Activated CD8-positive, alpha-beta T cell treated with anti-CD3 and anti-CD28 coated beads for 36 hours (primary cell): ENCODE data around the gene NEK2. TPM values are rescaled to one million over a fixed set of nuclear protein-coding genes. Genes with fewer than 3 reads are reported as not detected.
"Not testable (repeated sequence)": the region's sequence is repeated elsewhere in the genome, so short reads cannot be mapped to it uniquely, and the experiment has no call there.

Experiments
- ATAC-seq: fragments of 200-7000 bp; cut with Tn5 transposase; one replicate; pipeline ENCODE4 v1.10.0; 2021; ENCODE audit warnings: mild to moderate bottlenecking, moderate library complexity
- CTCF ChIA-PET: fragments of 350-600 bp; sonication (Branson Sonifier 250); formaldehyde crosslinking; loops from one replicate; lab custom pipeline; 2021; ENCODE audit warnings: antibody characterized with exemption; lab: Charles Lee
- POLR2A ChIA-PET: fragments of 350-600 bp; sonication (Branson Sonifier 250); formaldehyde crosslinking; loops from one replicate; lab custom pipeline; 2021; ENCODE audit warnings: antibody characterized with exemption; lab: Charles Lee
- DNase-seq: peaks from one replicate; pipeline ENCODE4 v3.0.0-alpha.2; 2020
- H3K27ac Mint-ChIP-seq: one replicate; pipeline ENCODE4 v1.8.0; 2021; ENCODE audit warnings: mild to moderate bottlenecking, mixed read lengths
- H3K27me3 Mint-ChIP-seq: one replicate; pipeline ENCODE4 v1.8.0; 2021; ENCODE audit warnings: mixed read lengths
- H3K36me3 Mint-ChIP-seq: one replicate; pipeline ENCODE4 v1.8.0; 2021; ENCODE audit warnings: low read depth, mixed read lengths
- H3K4me1 Mint-ChIP-seq: one replicate; pipeline ENCODE4 v1.8.0; 2021; ENCODE audit warnings: low read depth, mixed read lengths
- H3K4me3 Mint-ChIP-seq: one replicate; pipeline ENCODE4 v1.8.0; 2021; ENCODE audit warnings: mild to moderate bottlenecking, moderate library complexity, mixed read lengths
- H3K9me3 Mint-ChIP-seq: one replicate; pipeline ENCODE4 v1.8.0; 2021; ENCODE audit warnings: mixed read lengths
- intact Hi-C: fragments of 100-400 bp; cut with micrococcal nuclease; formaldehyde crosslinking; loops from one replicate; pipeline ENCODE4 v1.10.0; 2022
- total RNA-seq, 2 experiments: library from RNA; stranded (reverse); gene quantifications; one replicate each; pipeline ENCODE4 v1.2.3, GENCODE V29; 2021
- TF ChIP-seq, protein P1 (sequence below): fragments of 200-600 bp; IDR thresholded peaks from one replicate; pipeline ENCODE4 v1.8.0; 2022; ENCODE audit warnings: antibody characterized with exemption, mild to moderate bottlenecking

The NEK2 gene
- total RNA-seq, 2 experiments from 2014 or later, result 29.9 to 30.0 TPM

DNA sequence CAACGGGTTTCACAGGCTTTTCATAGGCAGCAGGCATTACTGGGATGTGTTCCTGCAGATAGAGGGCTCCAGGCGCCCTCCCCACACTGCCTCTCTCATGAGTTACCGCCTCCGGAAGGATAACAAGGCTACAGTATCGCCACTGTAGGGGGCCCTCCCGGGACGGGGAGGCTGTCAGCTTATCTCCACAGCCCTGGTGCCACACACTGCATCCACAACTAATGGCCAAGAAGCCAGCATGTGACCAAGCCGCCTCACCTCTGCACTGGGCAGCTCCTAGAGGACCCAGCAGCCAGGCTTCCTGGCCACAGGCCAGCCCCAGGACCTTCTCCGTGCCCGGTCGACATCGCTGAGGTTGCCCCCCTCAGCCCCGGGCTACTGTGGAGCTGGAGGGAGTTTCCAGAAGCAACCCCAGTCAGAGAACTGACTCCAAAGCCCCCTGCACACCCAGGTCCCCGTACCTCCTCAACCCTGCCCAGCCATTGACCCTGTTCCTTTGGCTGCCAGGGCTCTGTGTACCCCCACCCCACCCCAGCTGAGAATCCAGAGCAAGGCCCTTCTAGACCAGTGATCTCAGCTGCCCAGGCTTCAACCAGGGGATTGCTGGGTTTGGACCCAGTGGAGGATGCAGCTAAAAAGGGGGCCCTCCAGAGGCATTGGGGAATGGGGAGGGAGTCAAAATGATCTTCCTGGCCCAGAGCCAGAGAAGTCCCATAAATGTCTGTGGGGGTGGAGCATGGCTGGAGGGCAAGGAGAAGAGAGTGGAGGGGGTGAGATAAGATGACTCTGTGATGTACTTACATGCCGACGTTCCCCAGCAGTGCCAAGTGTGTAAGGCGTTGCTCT is 45.0 kb downstream of the NEK2 start:
- POLR2A ChIA-PET, result no interaction called here
- TF ChIP-seq, protein P1, sequence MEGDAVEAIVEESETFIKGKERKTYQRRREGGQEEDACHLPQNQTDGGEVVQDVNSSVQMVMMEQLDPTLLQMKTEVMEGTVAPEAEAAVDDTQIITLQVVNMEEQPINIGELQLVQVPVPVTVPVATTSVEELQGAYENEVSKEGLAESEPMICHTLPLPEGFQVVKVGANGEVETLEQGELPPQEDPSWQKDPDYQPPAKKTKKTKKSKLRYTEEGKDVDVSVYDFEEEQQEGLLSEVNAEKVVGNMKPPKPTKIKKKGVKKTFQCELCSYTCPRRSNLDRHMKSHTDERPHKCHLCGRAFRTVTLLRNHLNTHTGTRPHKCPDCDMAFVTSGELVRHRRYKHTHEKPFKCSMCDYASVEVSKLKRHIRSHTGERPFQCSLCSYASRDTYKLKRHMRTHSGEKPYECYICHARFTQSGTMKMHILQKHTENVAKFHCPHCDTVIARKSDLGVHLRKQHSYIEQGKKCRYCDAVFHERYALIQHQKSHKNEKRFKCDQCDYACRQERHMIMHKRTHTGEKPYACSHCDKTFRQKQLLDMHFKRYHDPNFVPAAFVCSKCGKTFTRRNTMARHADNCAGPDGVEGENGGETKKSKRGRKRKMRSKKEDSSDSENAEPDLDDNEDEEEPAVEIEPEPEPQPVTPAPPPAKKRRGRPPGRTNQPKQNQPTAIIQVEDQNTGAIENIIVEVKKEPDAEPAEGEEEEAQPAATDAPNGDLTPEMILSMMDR, result no peak

DNA sequence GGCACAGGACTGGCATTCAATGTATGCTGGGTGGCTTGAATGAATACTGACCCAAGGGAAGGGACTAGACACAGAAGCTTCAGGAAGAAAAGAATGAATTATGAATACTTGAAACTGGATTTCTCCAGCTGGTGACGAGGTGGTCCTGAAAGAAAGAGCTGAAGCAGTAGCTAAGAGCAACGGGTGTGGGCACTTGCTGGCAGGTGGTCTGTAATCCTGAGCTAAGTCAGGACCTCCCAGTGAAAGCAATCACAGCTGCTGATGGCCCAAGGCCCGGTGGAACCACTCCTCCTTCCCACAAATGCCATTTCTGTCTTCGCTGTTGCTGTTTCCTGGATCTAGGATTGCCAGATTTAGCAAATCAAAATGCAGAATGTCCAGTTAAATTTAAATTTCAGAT is 47.0 kb downstream of the NEK2 start:
- peaks cover 2% of the 10 kb centered on the region for H3K4me1 Mint-ChIP-seq
- CTCF ChIA-PET, result interaction anchor here (1.9 kb wide), 1 partner anchor 26 kb away, joined by 5 read pairs; no protein-coding TSS in a partner anchor
- no peaks in the 10 kb centered on the region for H3K27me3 Mint-ChIP-seq
- no peak overlapping the region for H3K4me3 Mint-ChIP-seq
- no peak for DNase-seq
- H3K36me3 Mint-ChIP-seq, result no peaks in the 10 kb centered on the region
- no peak overlapping the region for H3K27ac Mint-ChIP-seq
- intact Hi-C loops, result no loop called here
- H3K9me3 Mint-ChIP-seq, result no peaks in the 10 kb centered on the region
- POLR2A ChIA-PET, result interaction anchor here (0.8 kb wide), 1 partner anchor 14 kb away, joined by 3 read pairs; no protein-coding TSS in a partner anchor
- no peak for ATAC-seq
- TF ChIP-seq, protein P1, result no peak

More for the DNA sequence above, 45.0 kb downstream of the NEK2 start:
- ATAC-seq, result no peak
- Mint-ChIP-seq H3K27me3 (no peaks in the 10 kb centered on the region), H3K27ac (no peak overlapping the region), H3K4me1 (no peaks in the 10 kb centered on the region), H3K4me3 (no peak overlapping the region), H3K9me3 (no peaks in the 10 kb centered on the region), H3K36me3 (no peaks in the 10 kb centered on the region)
- intact Hi-C loops, result no loop called here
- no peak for DNase-seq
- CTCF ChIA-PET, result interaction anchor here (1.0 to 1.1 kb wide), 2 partner anchors 13 to 24 kb away, joined by 3 read pairs; no protein-coding TSS in a partner anchor

DNA sequence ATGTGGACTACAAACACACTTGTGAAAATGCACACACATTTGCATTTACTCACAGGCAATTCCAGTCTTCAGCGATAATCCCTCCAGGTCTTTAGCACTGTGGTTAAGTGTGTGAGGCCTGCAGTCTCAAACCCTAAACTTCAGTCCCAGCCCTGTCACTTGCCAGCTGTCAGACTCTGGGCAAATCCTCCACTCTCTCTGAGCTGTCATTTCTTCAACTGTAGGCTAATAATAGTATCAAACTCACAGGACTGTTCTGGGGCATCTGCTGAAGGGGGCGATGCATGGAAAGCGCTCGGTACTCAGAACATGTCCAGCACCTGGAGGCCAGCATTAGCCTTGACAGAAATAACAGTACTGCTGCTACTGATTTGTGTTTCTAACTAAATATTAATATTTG is 48.2 kb downstream of the NEK2 start:
- no peak for ATAC-seq
- Mint-ChIP-seq H3K27ac (no peak overlapping the region), H3K4me1 (peaks cover 5% of the 10 kb centered on the region), H3K4me3 (no peak overlapping the region), H3K36me3 (no peaks in the 10 kb centered on the region), H3K9me3 (no peaks in the 10 kb centered on the region), H3K27me3 (no peaks in the 10 kb centered on the region)
- no peak for DNase-seq
- ChIA-PET CTCF (interaction anchor here (1.9 kb wide), 1 partner anchor 27 kb away, joined by 5 read pairs; no protein-coding TSS in a partner anchor), POLR2A (no interaction called here)
- TF ChIP-seq, protein P1, result no peak
- intact Hi-C loops, result no loop called here

DNA sequence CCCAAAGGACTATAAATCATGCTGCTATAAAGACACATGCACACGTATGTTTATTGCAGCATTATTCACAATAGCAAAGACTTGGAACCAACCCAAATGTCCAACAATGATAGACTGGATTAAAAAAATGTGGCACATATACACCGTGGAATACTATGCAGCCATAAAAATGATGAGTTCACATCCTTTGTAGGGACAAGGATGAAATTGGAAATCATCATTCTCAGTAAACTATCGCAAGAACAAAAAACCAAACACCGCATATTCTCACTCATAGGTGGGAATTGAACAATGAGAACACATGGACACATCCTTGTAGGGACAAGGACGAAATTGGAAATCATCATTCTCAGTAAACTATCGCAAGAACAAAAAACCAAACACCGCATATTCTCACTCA is 49.6 kb downstream of the NEK2 start:
- CTCF ChIA-PET, ATAC-seq, H3K27me3 Mint-ChIP-seq, H3K27ac Mint-ChIP-seq, H3K36me3 Mint-ChIP-seq, H3K9me3 Mint-ChIP-seq, H3K4me3 Mint-ChIP-seq, intact Hi-C loops, POLR2A ChIA-PET, H3K4me1 Mint-ChIP-seq, DNase-seq: not testable (repeated sequence)

DNA sequence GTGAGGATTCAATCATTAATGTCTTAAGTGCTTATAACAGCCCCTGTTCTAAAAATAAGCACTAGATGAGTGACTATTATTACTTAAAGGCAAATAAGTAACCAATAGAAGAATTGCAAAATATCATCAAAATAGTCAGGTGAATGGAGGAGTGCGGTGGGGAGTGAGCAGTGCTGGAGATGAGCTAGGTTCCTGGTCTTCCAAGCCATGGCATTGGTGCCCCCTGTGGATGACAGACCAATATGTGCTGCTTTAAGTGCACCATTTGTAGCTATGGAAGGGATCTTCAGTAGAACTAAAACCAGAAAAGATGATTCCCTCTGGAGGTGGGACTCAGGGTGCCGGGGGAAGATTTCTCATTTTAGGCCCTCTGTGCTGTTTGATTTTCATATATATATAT is 50.4 kb downstream of the NEK2 start:
- no peaks in the 10 kb centered on the region for H3K36me3 Mint-ChIP-seq
- TF ChIP-seq, protein P1, result no peak
- no peak overlapping the region for H3K4me3 Mint-ChIP-seq
- POLR2A ChIA-PET, result no interaction called here
- no peak overlapping the region for H3K27ac Mint-ChIP-seq
- no peaks in the 10 kb centered on the region for H3K9me3 Mint-ChIP-seq
- peaks cover 5% of the 10 kb centered on the region for H3K4me1 Mint-ChIP-seq
- CTCF ChIA-PET, result interaction anchor here (1.0 to 1.7 kb wide), 5 partner anchors 18 to 101 kb away, joined by 3 to 9 read pairs (median 5); partner anchors contain the start of gene SLC30A1
- intact Hi-C loops, result no loop called here
- DNase-seq, result peak; percentile 54
- no peaks in the 10 kb centered on the region for H3K27me3 Mint-ChIP-seq
- ATAC-seq, result peak; percentile 83
